Retina (tissue), 1 donor: ENCODE results near the gene OGDH.
"Not testable (repeated sequence)": the region's sequence is repeated elsewhere in the genome, so short reads cannot be mapped to it uniquely, and the experiment has no call there.

ENCODE experiments used
- DNase-seq: peaks from one replicate; pipeline ENCODE4 v3.0.0-alpha.2; 2016

Gene OGDH

GRCh38 chr7:44709011-44709915 lies 102.8 kb downstream of the OGDH start:
- no peak for DNase-seq

GRCh38 chr7:44709945-44710596 lies 103.6 kb downstream of the OGDH start:
- no peak for DNase-seq

- no peak for DNase-seq
These were observed 105.1 kb downstream of the OGDH start for GRCh38 chr7:44711528-44711927.

GRCh38 chr7:44712012-44712411 lies 105.6 kb downstream of the OGDH start:
- DNase-seq: no peak

GRCh38 chr7:44713141-44713540 lies 106.7 kb downstream of the OGDH start:
- DNase-seq: no peak

GRCh38 chr7:44713680-44714335 lies 107.4 kb downstream of the OGDH start:
- no peak for DNase-seq

GRCh38 chr7:44716205-44716604 lies 109.8 kb downstream of the OGDH start:
- DNase-seq: no peak

- no peak for DNase-seq
These were observed 113.9 kb downstream of the OGDH start for GRCh38 chr7:44720301-44720700.

GRCh38 chr7:44724276-44724675 lies 117.8 kb downstream of the OGDH start:
- DNase-seq: no peak

GRCh38 chr7:44726250-44726649 lies 119.8 kb downstream of the OGDH start:
- not testable (repeated sequence) for DNase-seq

- no peak for DNase-seq
These were observed 120.9 kb downstream of the OGDH start for GRCh38 chr7:44727158-44727936.

- no peak for DNase-seq
These were observed 121.5 kb downstream of the OGDH start for GRCh38 chr7:44727937-44728262.

- no peak for DNase-seq
These were observed 123.6 kb downstream of the OGDH start for GRCh38 chr7:44729949-44730590.

- DNase-seq: not testable (repeated sequence)
These were observed 126.5 kb downstream of the OGDH start for GRCh38 chr7:44732971-44733370.

GRCh38 chr7:44733708-44734481 lies 127.5 kb downstream of the OGDH start:
- DNase-seq: no peak

GRCh38 chr7:44735403-44736165 lies 129.2 kb downstream of the OGDH start:
- DNase-seq: no peak

GRCh38 chr7:44736896-44737295 lies 130.5 kb downstream of the OGDH start:
- no peak for DNase-seq

- no peak for DNase-seq
These were observed 131.8 kb downstream of the OGDH start for GRCh38 chr7:44738051-44738723.

- DNase-seq: no peak
These were observed 132.6 kb downstream of the OGDH start for GRCh38 chr7:44738876-44739665.
